ENCODE results near the gene PKLR.
A peak's percentile ranks its signal among the peaks of the same experiment; 100 is the strongest.

Gene PKLR

DNA sequence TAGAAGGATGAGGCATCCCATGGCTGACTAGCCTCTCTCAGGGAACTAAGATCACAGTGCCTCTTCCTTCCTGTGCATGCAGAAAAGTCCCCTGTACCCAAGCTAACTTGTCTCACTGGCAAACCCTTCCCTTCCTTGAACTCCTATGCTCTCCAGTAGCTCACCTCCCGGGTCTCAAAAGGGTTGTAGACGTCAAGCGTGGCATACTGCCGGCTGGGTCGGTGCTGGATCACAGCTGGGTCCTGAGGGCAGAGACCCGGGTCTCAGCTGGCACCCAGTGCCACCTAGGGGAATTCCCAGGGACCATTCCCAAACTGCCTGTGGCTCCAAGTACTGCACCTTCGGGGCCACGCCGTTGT, 39.8 kb downstream of the PKLR start:
- H3K4me2 ChIP-seq (ENCODE audit: low read depth, low read length) = peak overlapping the region; percentile 86
- peak; percentile 45 for DNase-seq
- H3F3A ChIP-seq (ENCODE audit: insufficient read depth, low read length) = peaks cover 41% of the 10 kb centered on the region
- no peaks in the 10 kb centered on the region for H4K20me1 ChIP-seq (ENCODE audit: insufficient read depth, low read length)
- peak overlapping the region; percentile 79 for H3K9ac ChIP-seq (ENCODE audit: low read length)
- no peaks in the 10 kb centered on the region for H3K27me3 ChIP-seq (replicated peaks; ENCODE audit: insufficient read depth, low read length)
- peaks cover 13% of the 10 kb centered on the region; the same call in 1 of the 2 replicates for H3K4me1 ChIP-seq (ENCODE audit: low read length)
- no peak for TF ChIP-seq CTCF (IDR thresholded peaks at IDR 0.05; ENCODE audit: low read length)
- TF ChIP-seq EZH2 (optimal IDR thresholded peaks at IDR 0.05; ENCODE audit: low read depth, low read length) = no peak
- TF ChIP-seq EZH2phosphoT487 (IDR thresholded peaks at IDR 0.05; ENCODE audit: low read length) = no peak
- peaks cover 10% of the 10 kb centered on the region; the same call in 1 of the 2 replicates for H3K36me3 ChIP-seq (replicated peaks; ENCODE audit: insufficient read depth, low read length)
- H2AFZ ChIP-seq (ENCODE audit: low read length) = peak overlapping the region; percentile 68
- H3K27ac ChIP-seq (ENCODE audit: low read length) = peak overlapping the region; percentile 39; the same call in 1 of the 2 replicates
- no peaks in the 10 kb centered on the region for H3K9me2 ChIP-seq (replicated peaks; ENCODE audit: insufficient read depth, low read length)
- peaks cover 25% of the 10 kb centered on the region for H3K79me2 ChIP-seq (ENCODE audit: low read length)
- no peaks in the 10 kb centered on the region for H3K9me3 ChIP-seq (replicated peaks; ENCODE audit: insufficient read depth, low read length)
- H3K4me3 ChIP-seq (ENCODE audit: low read length) = peak overlapping the region; percentile 90

- Histone ChIP-seq H3K4me2 (ENCODE audit: low read depth, low read length) (no peak overlapping the region), H3K79me2 (ENCODE audit: low read length) (peaks cover 25% of the 10 kb centered on the region), H3K4me1 (ENCODE audit: low read length) (peaks cover 13% of the 10 kb centered on the region; the same call in 1 of the 2 replicates), H2AFZ (ENCODE audit: low read length) (no peak overlapping the region), H3K36me3 (replicated peaks; ENCODE audit: insufficient read depth, low read length) (0 out of 2 replicates have a peak, but pooled peaks cover 2% of the 10 kb centered on the region), H3F3A (ENCODE audit: insufficient read depth, low read length) (peaks cover 37% of the 10 kb centered on the region), H4K20me1 (ENCODE audit: insufficient read depth, low read length) (no peaks in the 10 kb centered on the region), H3K9ac (ENCODE audit: low read length) (no peak overlapping the region), H3K9me3 (replicated peaks; ENCODE audit: insufficient read depth, low read length) (no peaks in the 10 kb centered on the region), H3K27ac (ENCODE audit: low read length) (no peak overlapping the region), H3K9me2 (replicated peaks; ENCODE audit: insufficient read depth, low read length) (no peaks in the 10 kb centered on the region), H3K27me3 (replicated peaks; ENCODE audit: insufficient read depth, low read length) (no peaks in the 10 kb centered on the region), H3K4me3 (ENCODE audit: low read length) (no peak overlapping the region)
- no peak for TF ChIP-seq EZH2 (optimal IDR thresholded peaks at IDR 0.05; ENCODE audit: low read depth, low read length)
- no peak for TF ChIP-seq CTCF (IDR thresholded peaks at IDR 0.05; ENCODE audit: low read length)
- no peak for DNase-seq
These were observed 41.0 kb downstream of the PKLR start for GRCh38 chr1:155260276-155260675.

- Histone ChIP-seq H3K9me2 (replicated peaks; ENCODE audit: insufficient read depth, low read length) (no peaks in the 10 kb centered on the region), H3K79me2 (ENCODE audit: low read length) (peaks cover 24% of the 10 kb centered on the region), H4K20me1 (ENCODE audit: insufficient read depth, low read length) (no peaks in the 10 kb centered on the region), H3K36me3 (replicated peaks; ENCODE audit: insufficient read depth, low read length) (0 out of 2 replicates have a peak, but pooled peaks cover 2% of the 10 kb centered on the region), H3F3A (ENCODE audit: insufficient read depth, low read length) (peaks cover 16% of the 10 kb centered on the region), H3K27me3 (replicated peaks; ENCODE audit: insufficient read depth, low read length) (no peaks in the 10 kb centered on the region), H3K4me3 (ENCODE audit: low read length) (no peak overlapping the region), H3K27ac (ENCODE audit: low read length) (no peak overlapping the region), H3K4me2 (ENCODE audit: low read depth, low read length) (peak overlapping the region; percentile 95; the same call in 1 of the 2 replicates), H2AFZ (ENCODE audit: low read length) (no peak overlapping the region), H3K9me3 (replicated peaks; ENCODE audit: insufficient read depth, low read length) (no peaks in the 10 kb centered on the region), H3K4me1 (ENCODE audit: low read length) (peaks cover 14% of the 10 kb centered on the region), H3K9ac (ENCODE audit: low read length) (no peak overlapping the region)
- DNase-seq = no peak
- TF ChIP-seq EZH2 (optimal IDR thresholded peaks at IDR 0.05; ENCODE audit: low read depth, low read length) (no peak), EZH2phosphoT487 (IDR thresholded peaks at IDR 0.05; ENCODE audit: low read length) (no peak), CTCF (IDR thresholded peaks at IDR 0.05; ENCODE audit: low read length) (no peak)
These were observed 45.0 kb downstream of the PKLR start for GRCh38 chr1:155256058-155256852.

Measured in MM.1S (cell line).